ENCODE data around the gene CDKN1C. TPM values are rescaled to one million over a fixed set of nuclear protein-coding genes. Genes with fewer than 3 reads are reported as not detected.
A peak's percentile ranks its signal among the peaks of the same experiment; 100 is the strongest.

CDKN1C gene
- polyA plus RNA-seq, 3 donors, result 79.2 to 119 (median 110) TPM

DNA sequence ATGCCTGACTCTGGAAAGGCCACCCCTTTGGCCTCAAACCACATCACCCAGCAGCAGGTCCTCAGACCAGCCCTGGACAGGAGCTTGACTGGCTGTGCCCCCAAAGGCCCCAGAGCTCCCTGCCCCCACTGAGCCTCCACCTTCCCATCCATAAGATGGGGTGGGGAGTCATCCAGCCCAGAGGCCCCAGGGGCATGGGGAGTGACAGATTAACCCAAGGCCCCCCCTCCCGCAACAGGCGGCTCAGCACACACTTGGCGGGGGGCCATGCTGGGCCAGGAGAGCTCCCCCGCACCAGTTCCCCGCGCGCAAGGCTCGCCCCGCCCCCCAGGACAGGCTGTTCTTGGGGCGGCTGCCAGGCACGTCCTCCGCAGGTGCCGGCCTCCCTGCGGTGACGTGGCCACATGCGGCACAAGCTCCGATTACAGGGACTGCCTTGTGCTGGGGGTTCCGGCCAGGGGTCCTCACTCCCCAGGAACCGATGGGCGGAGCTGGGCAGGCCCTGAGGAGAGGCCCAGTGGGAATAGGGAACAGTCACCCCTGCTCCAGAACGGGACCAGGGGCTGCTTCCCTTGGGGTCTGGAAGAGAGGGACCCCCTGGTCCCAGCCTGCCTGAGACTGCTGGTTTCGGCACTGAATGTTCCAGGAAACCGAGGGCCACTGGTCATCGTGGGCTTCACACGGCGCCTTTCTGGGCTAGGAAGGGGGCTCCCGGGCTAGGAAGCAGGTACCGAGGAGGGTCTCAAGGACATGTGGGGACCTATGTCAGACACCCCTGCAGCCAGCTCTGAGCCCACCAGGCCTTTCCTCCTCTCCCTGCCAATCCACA is 5.1 kb upstream of the CDKN1C start:
- no peak for DNase-seq (ENCODE audit: low read depth in 3 of 3, low spot score in 2 of 3)

DNA sequence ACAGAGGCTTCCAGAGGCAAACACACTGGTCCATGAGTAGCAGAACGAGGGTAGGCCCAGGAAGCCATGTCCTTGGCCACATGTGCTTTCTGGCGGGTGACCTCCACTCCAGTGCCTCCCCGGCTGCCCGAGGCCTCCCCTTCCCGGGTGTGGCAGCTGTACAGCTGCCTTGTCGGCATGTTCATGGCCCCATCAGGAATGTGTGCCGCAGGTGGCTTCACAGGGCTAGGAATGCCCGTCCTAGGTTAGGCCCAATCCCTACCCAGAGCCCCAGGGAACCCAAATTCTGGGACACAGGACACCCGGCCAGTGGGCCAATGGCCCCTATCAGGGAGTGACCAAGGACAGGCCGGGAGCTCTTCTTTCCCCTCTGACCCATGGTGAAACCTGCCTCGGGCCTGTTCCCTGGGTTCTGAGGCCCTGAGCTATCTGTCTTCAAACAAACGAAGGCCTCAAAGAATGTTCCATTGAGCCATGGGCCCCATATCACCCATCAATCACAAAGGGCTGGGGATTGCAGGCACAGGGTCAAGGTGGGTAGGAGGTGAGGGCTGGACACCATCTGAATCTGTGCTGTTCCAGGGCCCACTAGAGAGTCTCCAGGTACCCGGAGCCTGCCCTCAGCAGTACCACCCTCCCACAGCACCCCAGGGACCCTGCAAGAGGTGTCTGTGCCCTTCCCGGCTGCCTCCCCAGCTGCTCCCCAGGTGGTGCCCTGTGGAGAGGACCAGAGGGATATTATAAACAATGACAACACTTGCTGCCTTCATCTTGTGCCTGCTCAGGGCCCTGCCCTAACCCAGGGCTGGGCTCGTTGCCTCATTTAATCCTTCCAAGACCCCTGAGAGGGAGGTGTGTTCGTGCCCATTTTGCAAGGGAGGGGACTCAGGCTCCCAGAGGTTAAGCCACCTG is 4.0 kb upstream of the CDKN1C start:
- DNase-seq (ENCODE audit: low read depth in 3 of 3, low spot score in 2 of 3), result no peak

DNA sequence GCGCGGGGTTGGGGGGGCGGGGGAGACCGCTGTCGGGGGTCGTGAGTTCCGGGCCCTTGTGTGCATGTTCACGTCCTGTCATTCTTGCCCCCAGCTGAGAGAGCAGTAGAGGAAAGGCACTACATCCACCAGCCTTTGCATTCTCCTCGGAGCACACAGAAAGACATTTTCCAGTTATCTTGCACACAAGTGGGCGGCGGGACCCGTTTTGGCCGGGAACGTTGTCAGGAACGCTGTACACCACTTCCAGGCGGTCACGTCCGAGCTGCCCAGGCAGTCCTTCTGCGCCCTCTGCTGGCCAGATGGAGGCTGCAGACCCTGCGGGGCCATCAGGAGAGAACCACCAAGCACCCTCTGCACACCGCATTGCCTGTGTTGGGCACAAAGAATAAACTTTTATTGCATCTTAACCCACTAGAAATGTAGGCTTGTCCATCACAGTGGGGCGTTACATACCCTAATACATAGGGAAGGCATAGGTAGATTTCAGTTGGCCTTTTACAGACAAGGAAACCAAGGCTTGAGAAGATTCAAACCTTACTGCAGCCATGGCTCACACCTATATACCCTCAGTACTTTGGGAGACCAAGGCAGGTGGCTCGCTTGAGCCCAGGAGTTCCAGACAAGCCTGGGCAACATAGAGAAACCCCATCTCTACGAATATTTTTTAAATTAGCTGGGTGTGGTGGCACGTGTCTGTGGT is 2.8 kb upstream of the CDKN1C start:
- peak in 1 of 3 donors; percentile 80 for DNase-seq (ENCODE audit: low read depth in 3 of 3, low spot score in 2 of 3)

DNA sequence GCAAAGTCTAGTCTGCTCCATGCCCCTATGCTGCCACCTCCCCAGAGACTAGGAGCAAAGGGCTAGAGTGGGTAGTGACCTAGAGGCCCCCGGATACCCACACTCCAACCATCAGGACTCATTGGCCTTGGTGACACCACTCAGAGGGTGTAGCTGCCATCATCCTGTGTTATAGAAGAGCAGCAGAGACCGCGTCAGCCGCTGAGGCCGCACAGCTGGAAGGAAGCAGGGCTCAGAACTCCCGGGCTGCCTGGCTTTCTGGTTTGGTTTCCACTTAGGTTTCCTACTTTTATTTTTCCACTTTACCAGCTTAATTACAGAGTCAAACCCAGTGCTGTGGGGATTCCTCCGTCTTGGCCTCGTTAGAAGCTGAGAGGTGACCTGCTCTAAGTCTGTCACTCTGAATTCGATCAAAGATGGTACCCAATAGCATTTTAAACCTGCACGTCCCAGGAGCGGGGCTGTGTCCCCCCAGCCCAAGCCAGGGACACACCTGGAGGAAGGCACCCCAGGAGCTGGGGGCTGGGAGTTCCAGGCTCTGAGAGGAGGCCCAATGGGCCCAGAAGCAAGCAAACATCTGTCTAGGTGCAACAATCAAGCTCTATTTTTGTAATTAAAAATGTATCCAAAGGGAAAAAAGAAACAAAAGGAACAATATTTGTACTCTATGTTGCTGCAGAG is 2.1 kb upstream of the CDKN1C start:
- no peak for DNase-seq (ENCODE audit: low read depth in 3 of 3, low spot score in 2 of 3)

DNA sequence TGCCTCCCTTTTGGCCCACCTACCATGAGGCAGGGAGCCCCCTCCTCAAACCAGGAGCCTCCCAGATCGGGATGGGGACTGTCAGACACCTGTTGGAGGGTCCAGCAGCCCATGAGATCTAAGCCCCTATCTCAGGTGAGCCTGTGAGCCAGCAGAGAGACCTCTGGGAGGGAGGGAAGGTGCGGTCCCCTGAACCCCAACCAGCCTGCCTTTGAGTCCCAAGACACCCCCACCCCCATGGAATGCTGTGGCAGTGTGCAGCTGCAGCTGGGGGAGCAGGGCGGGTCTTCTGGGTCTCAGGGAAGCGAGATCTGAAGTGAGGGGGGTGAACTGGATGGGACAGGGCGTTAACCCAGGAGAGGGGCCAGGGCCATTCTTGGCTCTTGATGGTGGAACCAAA is 1.4 kb upstream of the CDKN1C start:
- no peak for DNase-seq (ENCODE audit: low read depth in 3 of 3, low spot score in 2 of 3)

DNA sequence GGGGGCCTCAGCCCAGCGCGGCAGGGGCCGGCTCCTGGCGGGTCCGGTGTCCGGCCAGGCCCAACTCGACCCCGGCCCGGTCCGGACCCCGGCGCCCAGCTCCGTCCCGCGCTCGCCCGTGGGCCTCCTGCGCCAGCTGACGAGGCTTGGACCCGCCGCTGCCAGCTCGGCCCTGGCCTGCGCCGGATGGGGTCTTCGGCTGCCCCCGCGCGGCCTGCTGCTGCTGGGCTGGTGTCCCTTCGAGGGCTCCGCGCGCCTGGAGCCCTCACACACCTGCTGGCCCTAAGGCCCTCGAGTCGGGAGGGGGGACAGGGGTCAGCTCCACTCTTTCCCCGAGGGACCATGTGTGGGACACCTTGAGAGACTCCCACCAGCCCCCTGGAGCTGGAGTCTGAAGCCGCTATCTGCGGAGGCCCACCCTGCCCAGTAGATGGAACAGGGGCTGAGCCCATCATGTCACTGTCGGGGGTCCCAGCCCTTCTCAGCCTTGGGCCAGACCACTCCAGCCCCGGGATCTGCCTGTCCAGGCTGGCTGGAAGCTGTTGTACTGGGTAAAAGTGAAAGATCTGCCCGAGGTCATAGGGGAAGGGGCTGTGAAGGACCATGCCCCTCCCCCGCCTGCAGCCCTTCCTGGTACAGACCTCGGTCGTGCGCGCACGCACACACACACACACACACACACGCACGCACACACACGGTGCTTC is 768 bp upstream of the CDKN1C start:
- no peak for DNase-seq (ENCODE audit: low read depth in 3 of 3, low spot score in 2 of 3)

DNA sequence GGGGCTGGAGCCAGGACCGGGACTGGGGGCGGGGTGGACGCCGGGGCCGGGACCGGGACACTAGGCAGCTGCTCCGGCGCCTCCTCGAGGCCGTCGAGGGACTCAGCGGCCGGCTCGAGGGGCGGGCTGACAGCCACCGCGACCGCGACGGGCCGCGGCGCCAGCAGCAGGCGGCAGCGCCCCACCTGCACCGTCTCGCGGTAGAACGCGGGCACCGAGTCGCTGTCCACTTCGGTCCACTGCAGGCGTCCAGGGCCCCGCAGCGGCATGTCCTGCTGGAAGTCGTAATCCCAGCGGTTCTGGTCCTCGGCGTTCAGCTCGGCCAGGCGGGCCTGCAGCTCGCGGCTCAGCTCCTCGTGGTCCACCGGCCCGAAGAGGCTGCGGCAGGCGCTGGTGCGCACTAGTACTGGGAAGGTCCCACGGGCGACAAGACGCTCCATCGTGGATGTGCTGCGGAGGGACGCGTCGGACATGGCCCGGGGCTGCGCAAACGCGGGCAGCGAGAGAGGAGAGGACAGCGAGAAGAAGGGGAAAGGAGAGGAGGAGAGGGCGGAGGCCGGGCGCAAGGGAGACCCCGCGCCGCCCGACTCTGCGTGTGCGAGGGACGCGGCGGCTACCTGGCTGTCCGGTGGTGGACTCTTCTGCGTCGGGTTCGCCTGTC is 428 bp downstream of the CDKN1C start:
- DNase-seq (ENCODE audit: low read depth in 3 of 3, low spot score in 2 of 3), result no peak

DNA sequence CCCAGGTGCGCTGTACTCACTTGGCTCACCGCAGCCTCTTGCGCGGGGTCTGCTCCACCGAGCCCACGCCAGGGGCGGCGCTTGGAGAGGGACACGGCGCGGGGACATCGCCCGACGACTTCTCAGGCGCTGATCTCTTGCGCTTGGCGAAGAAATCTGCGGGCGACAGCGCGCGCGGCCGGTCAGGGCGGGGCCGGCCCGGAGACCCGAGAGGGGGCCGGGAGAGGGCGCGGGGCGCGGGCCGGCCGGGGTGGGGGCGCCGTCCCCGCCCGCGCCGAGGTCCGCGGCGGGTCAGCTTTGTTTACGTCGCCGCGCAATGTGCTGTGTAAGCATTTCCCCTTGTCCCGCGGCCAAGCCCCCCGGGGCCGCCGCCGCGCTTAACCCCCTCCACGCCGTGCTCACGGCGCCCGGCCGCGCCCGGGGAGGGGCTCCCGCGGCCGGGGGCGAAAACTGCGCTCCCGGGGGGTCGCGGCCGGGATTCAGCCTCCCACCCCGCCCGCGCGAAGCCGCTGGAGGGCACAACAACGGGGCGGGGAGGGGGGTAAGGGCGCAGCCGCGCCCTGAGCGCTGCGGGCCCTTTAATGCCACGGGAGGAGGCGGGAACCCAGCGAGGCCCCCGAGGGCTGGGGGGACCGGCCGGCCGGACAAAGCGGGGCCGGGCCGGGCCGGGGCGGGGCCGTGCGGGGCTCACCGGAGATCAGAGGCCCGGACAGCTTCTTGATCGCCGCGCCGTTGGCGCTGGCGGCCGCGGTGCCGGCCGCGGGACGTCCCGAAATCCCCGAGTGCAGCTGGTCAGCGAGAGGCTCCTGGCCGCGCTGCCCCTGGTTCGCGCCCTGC is 1.4 kb downstream of the CDKN1C start:
- no peak for DNase-seq (ENCODE audit: low read depth in 3 of 3, low spot score in 2 of 3)

DNA sequence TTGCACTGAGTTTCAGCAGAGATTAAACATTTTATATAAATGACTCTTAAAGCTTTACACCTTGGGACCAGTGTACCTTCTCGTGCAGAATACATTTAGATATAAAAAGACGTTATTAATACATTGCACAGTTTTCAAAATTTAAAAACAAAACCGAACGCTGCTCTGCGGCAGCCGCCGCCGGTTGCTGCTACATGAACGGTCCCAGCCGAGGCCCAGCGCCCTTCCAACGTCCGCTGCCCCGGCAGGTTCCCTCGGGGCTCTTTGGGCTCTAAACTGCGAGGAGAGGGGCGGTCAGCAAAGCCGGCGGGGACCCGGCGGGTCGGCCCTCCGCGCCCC is 2.0 kb downstream of the CDKN1C start:
- no peak for DNase-seq (ENCODE audit: low read depth in 3 of 3, low spot score in 2 of 3)

DNA sequence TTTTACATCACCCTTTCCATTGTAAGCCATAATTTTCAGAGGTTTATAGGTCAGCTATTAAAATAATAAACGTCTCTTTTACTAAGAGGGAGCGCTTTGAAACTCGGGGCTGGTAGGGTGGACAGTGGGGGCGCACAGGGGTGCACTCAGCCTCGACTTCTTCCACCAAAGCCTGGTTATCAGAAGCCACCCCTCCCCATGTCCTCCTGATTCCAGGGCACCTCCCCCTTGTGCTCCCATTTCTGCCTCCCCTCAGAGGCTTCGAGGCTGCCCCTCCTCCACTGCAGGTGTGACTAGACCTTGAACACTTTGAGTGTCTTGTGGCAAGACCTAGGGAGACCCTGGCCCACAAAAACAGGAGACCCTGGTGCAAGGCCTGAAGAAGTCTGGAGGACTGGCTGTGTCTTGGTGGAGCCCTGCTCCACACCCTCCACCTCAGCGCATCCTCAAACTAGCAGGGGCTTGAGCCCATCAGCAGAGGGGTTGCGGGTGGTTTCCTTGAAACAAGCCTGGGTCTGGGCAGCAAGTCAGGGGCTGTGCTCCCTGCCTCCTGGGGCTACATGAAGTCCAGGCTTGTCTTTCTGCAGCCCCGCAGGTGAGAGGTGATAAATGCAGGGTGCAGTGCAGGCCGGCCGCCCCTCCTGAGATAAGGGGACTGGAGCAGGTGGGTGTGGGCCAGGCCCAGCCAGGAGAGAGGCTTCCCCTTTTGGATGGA is 3.0 kb downstream of the CDKN1C start:
- no peak for DNase-seq (ENCODE audit: low read depth in 3 of 3, low spot score in 2 of 3)

DNA sequence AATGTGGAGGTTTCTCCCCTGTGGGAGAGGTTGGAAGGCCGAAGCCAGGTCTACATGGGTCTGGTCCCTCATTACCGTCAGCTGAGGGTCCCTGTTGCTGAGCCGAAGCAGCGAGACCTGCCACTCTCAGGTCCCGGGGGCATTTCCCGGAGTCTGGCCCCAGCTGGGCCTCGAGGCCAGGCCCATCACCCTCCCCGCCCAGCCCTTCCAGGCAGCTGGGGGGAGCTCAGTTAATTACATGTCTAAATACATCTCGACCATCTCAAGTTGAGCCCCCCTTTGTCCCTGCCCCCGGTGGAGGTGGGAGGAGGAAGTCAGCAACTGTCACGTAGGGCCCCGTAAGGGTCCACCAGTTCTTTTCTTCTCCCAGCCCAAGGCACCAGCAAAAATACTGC is 3.6 kb downstream of the CDKN1C start:
- DNase-seq (ENCODE audit: low read depth in 3 of 3, low spot score in 2 of 3), result no peak

DNA sequence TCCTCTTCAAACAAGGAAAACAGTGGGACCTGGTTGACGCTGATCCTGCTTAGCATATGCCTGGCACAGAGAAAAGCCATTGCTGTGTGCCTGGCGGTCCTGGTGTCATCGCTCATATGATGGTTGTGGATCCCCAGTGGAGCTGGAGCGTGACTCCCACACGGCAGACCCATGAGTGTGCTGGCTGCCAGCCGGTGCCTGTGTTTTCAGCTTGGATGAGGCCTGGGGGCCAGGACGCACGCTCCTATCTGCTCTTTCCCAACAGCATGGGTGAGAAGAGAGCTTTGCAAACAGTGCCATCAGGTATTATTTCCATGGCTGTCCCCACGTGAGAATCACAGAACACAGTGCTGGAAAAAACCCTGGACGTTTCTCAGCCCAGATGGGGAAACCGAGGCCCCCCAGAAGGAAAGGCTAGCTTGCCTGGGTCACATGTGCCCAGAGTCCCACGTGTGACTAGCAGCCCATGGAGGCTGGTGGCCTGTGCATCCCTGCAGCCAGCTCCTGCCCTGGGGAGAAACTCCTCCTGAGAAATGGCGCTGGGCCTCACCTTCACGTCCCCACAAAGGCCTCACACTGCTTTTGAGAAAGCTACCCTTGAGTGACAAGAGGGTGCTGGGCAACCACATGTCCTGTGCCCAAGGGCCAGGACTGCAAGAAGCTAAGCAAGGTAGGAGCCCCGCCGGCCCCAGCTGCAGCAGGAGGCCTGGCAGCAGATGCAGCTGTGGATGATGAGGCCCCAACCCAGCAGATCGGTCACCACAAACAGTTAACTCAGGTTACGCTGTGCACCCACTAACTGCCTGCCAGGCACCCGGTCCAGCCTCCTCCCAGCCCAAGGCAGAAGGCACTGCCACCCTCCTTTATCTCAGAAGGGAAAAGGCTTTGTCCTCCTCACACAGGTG is 4.2 kb downstream of the CDKN1C start:
- no peak for DNase-seq (ENCODE audit: low read depth in 3 of 3, low spot score in 2 of 3)

DNA sequence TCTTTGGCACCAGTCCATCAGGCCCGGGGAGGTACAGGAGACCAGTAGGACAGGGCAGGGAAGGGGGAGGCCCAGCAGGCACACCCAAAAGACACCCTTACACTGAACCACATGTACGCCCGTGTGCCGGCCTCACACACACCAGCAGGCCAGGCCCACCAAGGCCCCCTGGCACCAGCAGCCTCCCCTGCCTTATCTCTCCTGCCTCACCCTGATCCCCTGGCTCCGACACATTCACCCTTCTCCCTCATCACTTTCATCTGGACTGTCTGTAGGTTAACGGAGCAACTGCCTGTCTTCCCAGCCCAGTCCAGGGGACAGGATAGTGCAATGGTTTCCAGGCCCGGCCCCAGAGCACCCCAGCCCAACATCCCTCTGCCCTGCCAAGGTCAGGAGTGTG is 4.9 kb downstream of the CDKN1C start:
- DNase-seq (ENCODE audit: low read depth in 3 of 3, low spot score in 2 of 3), result no peak

DNA sequence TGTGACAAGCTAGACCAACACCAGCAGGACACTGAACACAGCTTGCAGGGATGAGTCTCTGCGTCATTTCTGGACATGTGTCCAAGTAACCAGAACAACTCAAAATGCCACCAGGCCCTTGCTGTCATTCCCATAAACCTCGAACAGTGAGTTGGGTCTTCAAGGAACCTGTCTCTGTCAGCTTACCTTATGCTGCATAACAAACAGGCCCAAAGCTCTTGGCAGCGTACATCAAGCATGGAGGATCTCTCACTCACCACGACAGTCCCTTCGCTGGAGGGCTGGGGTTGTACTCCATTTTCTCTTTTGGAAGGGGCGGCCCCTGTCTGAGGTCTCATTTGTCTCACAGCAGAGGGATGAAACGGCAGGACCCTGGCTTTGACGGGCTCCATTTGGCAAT is 6.8 kb downstream of the CDKN1C start:
- DNase-seq (ENCODE audit: low read depth in 3 of 3, low spot score in 2 of 3), result no peak

DNA sequence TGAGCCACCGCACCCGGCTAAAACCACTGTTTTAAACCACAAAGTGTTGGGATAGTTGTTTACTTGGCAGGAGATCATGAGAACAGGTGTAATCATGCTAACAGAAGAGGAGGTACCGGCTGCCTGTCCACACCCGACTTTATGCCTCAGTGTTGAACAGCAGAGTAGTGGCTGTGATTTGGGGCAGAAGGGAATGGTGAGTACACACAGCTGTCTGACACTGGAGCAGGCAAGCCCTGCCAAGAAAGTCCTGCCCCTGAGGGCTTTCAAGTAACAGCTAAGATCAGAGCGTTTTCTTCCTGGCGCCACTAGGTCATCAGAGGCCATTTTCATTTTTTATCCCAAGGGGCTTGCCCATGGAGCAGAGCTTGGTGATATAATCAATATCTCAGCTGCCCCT is 8.1 kb downstream of the CDKN1C start:
- DNase-seq (ENCODE audit: low read depth in 3 of 3, low spot score in 2 of 3), result no peak

DNA sequence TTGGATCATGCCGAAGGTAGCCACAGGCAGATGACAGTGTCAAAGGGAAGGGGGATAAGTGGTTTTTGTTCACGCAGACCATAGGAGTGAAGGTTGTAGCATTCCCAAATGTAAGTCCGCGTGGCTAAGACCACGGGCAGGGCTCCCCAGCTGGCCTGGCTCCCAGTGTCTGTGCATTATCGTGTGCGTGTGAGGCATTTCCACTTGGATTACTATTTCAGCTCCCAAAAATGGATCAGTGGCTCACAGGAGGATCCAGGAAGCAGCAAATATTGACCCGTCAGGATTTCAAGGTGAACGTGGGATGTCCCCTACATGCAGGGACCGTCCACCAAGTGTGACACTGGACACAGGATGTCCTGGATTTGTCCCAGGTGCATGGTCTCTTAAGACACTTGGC is 10.6 kb downstream of the CDKN1C start:
- DNase-seq (ENCODE audit: low read depth in 3 of 3, low spot score in 2 of 3), result no peak

All from right renal cortex interstitium (tissue), 3 donors.